Peyer's patch (tissue), 4 donors: ENCODE measurements around the gene REXO1. TPM values are rescaled to one million over a fixed set of nuclear protein-coding genes. Genes with fewer than 3 reads are reported as not detected.
"Not testable (repeated sequence)": the region's sequence is repeated elsewhere in the genome, so short reads cannot be mapped to it uniquely, and the experiment has no call there.

Experiments
- DNase-seq, 3 donors: peaks; one replicate each; pipeline ENCODE4 v3.0.0-alpha.2; 2017 to 2019
- H3K27ac ChIP-seq, 4 donors: fragments of 200-600 bp; sonication (generic); one replicate each; pipeline ENCODE4 v1.5.1; 2016 to 2019
- H3K27me3 ChIP-seq, 2 donors: fragments of 200-600 bp; sonication (generic); one replicate each; pipeline ENCODE4 v1.5.1; 2019
- H3K36me3 ChIP-seq, 3 donors: fragments of 200-600 bp; sonication (generic); one replicate each; pipeline ENCODE4 v1.5.1; 2016 to 2019
- H3K4me1 ChIP-seq, 4 donors: fragments of 200-600 bp; sonication (generic); one replicate each; pipeline ENCODE4 v1.5.1; 2016 to 2019
- H3K4me3 ChIP-seq, 4 donors: fragments of 200-600 bp; sonication (generic); 1 replicate in 3 of 4; 2 replicates in 1 of 4; pipeline ENCODE4 v1.5.1; 2016 to 2019; ENCODE audit warnings: mild to moderate bottlenecking in 1 of 4
- H3K9me3 ChIP-seq, 4 donors: fragments of 200-600 bp; sonication (generic); one replicate each; pipeline ENCODE4 v1.5.1; 2016 to 2019; ENCODE audit warnings: mild to moderate bottlenecking in 1 of 4
- CTCF ChIP-seq, 6 experiments: fragments of 450-650 bp in 4 of 6; fragments of 200-600 bp in 2 of 6; sonication (generic) in 1 of 6; IDR thresholded peaks; one replicate each; pipeline ENCODE4 v1.5.1; 2017 to 2019; ENCODE audit warnings: antibody characterized with exemption in 6 of 6, mild to moderate bottlenecking in 3 of 6, moderate library complexity in 1 of 6
- POLR2A ChIP-seq, 2 donors: fragments of 450-650 bp; IDR thresholded peaks; one replicate each; pipeline ENCODE4 v1.5.1; 2017; ENCODE audit warnings: antibody characterized with exemption in 2 of 2, mild to moderate bottlenecking in 2 of 2, moderate library complexity in 2 of 2
- total RNA-seq, 4 donors: library from RNA; depleted of rRNA; stranded (reverse); fragments of >200 nt; gene quantifications; one replicate each; pipeline ENCODE4 v1.1.0, GENCODE V29; 2016

REXO1 gene
- total RNA-seq, 4 donors from 2014 or later, result 47.0 to 101 (median 57.2) TPM

- TF ChIP-seq CTCF (IDR thresholded peaks at IDR 0.05) (no peak), POLR2A (IDR thresholded peaks at IDR 0.05) (no peak)
- Histone ChIP-seq H3K36me3 (no peaks in the 10 kb centered on the region), H3K27ac (no peak overlapping the region), H3K9me3 (no peaks in the 10 kb centered on the region), H3K4me3 (no peak overlapping the region), H3K4me1 (peaks cover 0 to 16% (median 10%) of the 10 kb centered on the region in 4 donors), H3K27me3 (no peaks in the 10 kb centered on the region)
- DNase-seq, result no peak
Measured at GRCh38 chr19:1888385-1888784, 40.1 kb upstream of the REXO1 start.

GRCh38 chr19:1886360-1886759 is 38.1 kb upstream of the REXO1 start:
- not testable (repeated sequence) for H3K4me3 ChIP-seq, H3K27me3 ChIP-seq, H3K36me3 ChIP-seq, H3K9me3 ChIP-seq, H3K27ac ChIP-seq, DNase-seq
- peaks cover 0 to 35% (median 23%) of the 10 kb centered on the region in 4 donors for H3K4me1 ChIP-seq

GRCh38 chr19:1885398-1886119 is 37.3 kb upstream of the REXO1 start, which contains the start of gene ABHD17A:
TSS of gene ABHD17A (minus strand) at chr19:1885496. CDS start at chr19:1881566, 3,930 bp downstream.
- not testable (repeated sequence) for H3K36me3 ChIP-seq, H3K9me3 ChIP-seq, H3K27me3 ChIP-seq
- peak; percentile 95 to 98 (median 96) for DNase-seq
- Histone ChIP-seq H3K4me3 (peak within 1 kb of the TSS; percentile 80 to 99 (median 89)), H3K4me1 (peaks cover 0 to 42% (median 23%) of the 10 kb centered on the region in 4 donors), H3K27ac (peak within 1 kb of the TSS; percentile 79 to 95 (median 89))
- peak; percentile 50 to 83 for TF ChIP-seq POLR2A (IDR thresholded peaks at IDR 0.05)

- Histone ChIP-seq H3K4me3 (peak overlapping the region; percentile 80 to 99 (median 89)), H3K27me3 (no peaks in the 10 kb centered on the region), H3K27ac (peak overlapping the region; percentile 79 to 95 (median 89)), H3K9me3 (no peaks in the 10 kb centered on the region), H3K36me3 (peaks cover 0 to 8% (median 0%) of the 10 kb centered on the region in 3 donors), H3K4me1 (peaks cover 0 to 49% (median 23%) of the 10 kb centered on the region in 4 donors)
- DNase-seq, result peak in 1 of 3 donors; percentile 65
- no peak for TF ChIP-seq POLR2A (IDR thresholded peaks at IDR 0.05)
- no peak for TF ChIP-seq CTCF (IDR thresholded peaks at IDR 0.05)
Measured at GRCh38 chr19:1884719-1885334, 36.5 kb upstream of the REXO1 start.

GRCh38 chr19:1884291-1884718 is 36.0 kb upstream of the REXO1 start:
- no peak for DNase-seq

GRCh38 chr19:1883784-1884183 is 35.5 kb upstream of the REXO1 start:
- peaks cover 0 to 8% (median 0%) of the 10 kb centered on the region in 3 donors for H3K36me3 ChIP-seq
- peak overlapping the region; percentile 79 to 95 (median 89) for H3K27ac ChIP-seq
- H3K4me3 ChIP-seq, result peak overlapping the region; percentile 80 to 99 (median 89)
- no peaks in the 10 kb centered on the region for H3K27me3 ChIP-seq
- peaks cover 0 to 49% (median 23%) of the 10 kb centered on the region in 4 donors for H3K4me1 ChIP-seq
- H3K9me3 ChIP-seq, result no peaks in the 10 kb centered on the region
- TF ChIP-seq POLR2A (IDR thresholded peaks at IDR 0.05) (no peak), CTCF (IDR thresholded peaks at IDR 0.05) (no peak)
- DNase-seq, result no peak

More at GRCh38 chr19:1884291-1884718, 36.0 kb upstream of the REXO1 start:
- H3K36me3 ChIP-seq, result peaks cover 0 to 8% (median 0%) of the 10 kb centered on the region in 3 donors
- H3K4me1 ChIP-seq, result peaks cover 0 to 49% (median 23%) of the 10 kb centered on the region in 4 donors
- peak overlapping the region; percentile 79 to 95 (median 89) for H3K27ac ChIP-seq
- no peaks in the 10 kb centered on the region for H3K27me3 ChIP-seq
- H3K4me3 ChIP-seq, result peak overlapping the region; percentile 80 to 99 (median 89)
- H3K9me3 ChIP-seq, result no peaks in the 10 kb centered on the region
- no peak for TF ChIP-seq CTCF (IDR thresholded peaks at IDR 0.05)
- TF ChIP-seq POLR2A (IDR thresholded peaks at IDR 0.05), result no peak
